Activated T-helper 2 cell treated with anti-CD3 and anti-CD28 coated beads, Interferon-gamma antibody, Interleukin-2, Interleukin-4, amounts not matched to agents 10 μg/mL and 5 μg/mL and 100 μg/mL, durations not matched to agents 14 hours and 24 hours and 36 hours (primary cell): Measurements from ENCODE around the gene TMOD1. TPM values are rescaled to one million over a fixed set of nuclear protein-coding genes. Genes with fewer than 3 reads are reported as not detected.
A peak's percentile ranks its signal among the peaks of the same experiment; 100 is the strongest.

Experiments used
- DNase-seq: peaks from one replicate; pipeline ENCODE4 v3.0.0; 2021; ENCODE audit warnings: low spot score
- H3K27ac Mint-ChIP-seq: one replicate; pipeline ENCODE4 v1.8.0; 2021; ENCODE audit warnings: mixed read lengths
- H3K27me3 Mint-ChIP-seq: one replicate; pipeline ENCODE4 v1.8.0; 2021; ENCODE audit warnings: low read depth, mixed read lengths
- H3K36me3 Mint-ChIP-seq: one replicate; pipeline ENCODE4 v1.8.0; 2021; ENCODE audit warnings: low read depth, mixed read lengths
- H3K4me1 Mint-ChIP-seq: one replicate; pipeline ENCODE4 v1.8.0; 2021; ENCODE audit warnings: low read depth, mixed read lengths
- H3K4me3 Mint-ChIP-seq: one replicate; pipeline ENCODE4 v1.8.0; 2021; ENCODE audit warnings: low read depth, mild to moderate bottlenecking, moderate library complexity, mixed read lengths
- H3K9me3 Mint-ChIP-seq: one replicate; pipeline ENCODE4 v1.8.0; 2021; ENCODE audit warnings: mixed read lengths
- intact Hi-C: fragments of 100-400 bp; cut with micrococcal nuclease; formaldehyde crosslinking; loops from one replicate; pipeline ENCODE4 v1.15.1; 2023
- total RNA-seq: library from RNA; stranded (reverse); gene quantifications from 2 replicates; pipeline ENCODE4 v1.2.3, GENCODE V29; 2022

The TMOD1 gene
- total RNA-seq, 1 donor from 2014 or later = 0.96 TPM

DNA sequence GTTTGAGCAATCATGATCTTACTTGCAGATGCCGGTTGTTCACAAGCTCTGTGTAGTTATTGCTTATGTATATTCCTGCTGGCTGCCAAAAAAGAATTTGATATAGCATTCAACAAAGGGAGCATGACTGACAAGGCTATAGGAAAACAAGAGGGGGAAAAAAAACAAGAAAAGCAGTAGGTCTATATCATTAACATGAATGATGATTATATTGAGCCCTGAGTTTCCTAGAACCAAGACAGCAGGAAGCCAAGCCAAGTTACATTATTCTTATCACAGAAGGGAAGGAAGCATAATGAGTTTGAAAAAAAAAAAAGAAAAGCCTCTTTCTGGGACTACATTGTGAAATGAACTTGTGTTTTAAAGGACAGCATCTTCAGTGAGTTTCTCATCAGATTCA lies 90.7 kb downstream of the TMOD1 start:
- Mint-ChIP-seq H3K27me3 (peaks cover 5% of the 10 kb centered on the region), H3K4me3 (no peak overlapping the region), H3K27ac (no peak overlapping the region), H3K9me3 (peaks cover 4% of the 10 kb centered on the region), H3K4me1 (no peaks in the 10 kb centered on the region), H3K36me3 (no peaks in the 10 kb centered on the region)
- DNase-seq = no peak
- intact Hi-C loops = loop anchor here (10.0 kb wide), 1 partner anchor 737 kb away; the partner anchor contains the start of gene ZNF782

DNA sequence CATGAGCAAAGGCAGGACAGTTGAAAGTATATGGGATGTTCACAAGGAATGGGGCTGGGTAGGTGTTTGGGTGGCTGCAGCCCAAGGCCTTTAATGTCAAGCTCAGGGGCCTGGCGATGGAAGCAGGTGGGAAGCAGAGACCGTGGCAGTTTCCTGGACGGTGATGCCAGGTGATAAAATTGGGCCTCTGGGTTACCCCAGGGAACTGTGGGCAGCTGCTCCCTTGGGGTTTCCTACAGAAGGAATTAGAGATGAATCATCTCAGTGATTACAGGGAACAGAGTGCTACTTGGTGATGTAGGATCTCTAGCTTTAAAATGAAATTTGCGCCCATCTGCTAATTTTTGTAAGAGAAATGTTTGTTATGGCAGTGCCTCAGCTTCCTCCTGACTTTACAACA lies 92.5 kb downstream of the TMOD1 start:
- H3K9me3 Mint-ChIP-seq = no peaks in the 10 kb centered on the region
- H3K4me1 Mint-ChIP-seq = peaks cover 3% of the 10 kb centered on the region
- H3K4me3 Mint-ChIP-seq = no peak overlapping the region
- peaks cover 5% of the 10 kb centered on the region for H3K27me3 Mint-ChIP-seq
- H3K36me3 Mint-ChIP-seq = no peaks in the 10 kb centered on the region
- intact Hi-C loops = loop anchor here (10.0 kb wide), 1 partner anchor 739 kb away; the partner anchor contains the start of gene ZNF782
- H3K27ac Mint-ChIP-seq = no peak overlapping the region
- no peak for DNase-seq

DNA sequence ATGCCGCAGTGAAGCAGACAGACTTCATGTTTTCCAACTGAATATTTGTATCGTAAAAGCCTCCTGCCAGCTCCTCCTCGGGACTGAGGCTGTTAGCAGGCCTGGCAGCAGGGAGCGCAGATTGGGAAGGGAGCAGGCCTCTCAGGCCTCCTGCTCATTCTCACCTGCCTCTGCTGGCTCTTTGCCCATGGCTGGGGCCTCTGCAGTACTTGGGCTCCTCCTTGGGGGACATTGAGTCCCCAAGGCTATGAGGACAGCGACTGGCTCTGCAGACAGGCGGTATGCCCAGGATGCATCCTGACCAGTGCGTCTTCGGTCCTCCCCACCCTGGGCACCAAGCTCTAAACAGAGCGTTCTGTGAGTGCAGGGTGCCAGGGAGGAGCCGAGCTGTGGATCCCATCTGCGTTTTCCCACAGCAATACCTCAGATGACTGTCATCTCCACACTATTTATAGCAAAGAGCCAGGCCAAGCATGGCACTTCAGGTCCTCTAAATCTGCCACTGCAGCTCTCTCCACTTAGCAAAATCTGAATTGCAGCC lies 93.0 kb downstream of the TMOD1 start:
- Mint-ChIP-seq H3K36me3 (no peaks in the 10 kb centered on the region), H3K4me1 (peaks cover 3% of the 10 kb centered on the region), H3K27me3 (peaks cover 5% of the 10 kb centered on the region), H3K9me3 (no peaks in the 10 kb centered on the region), H3K4me3 (no peak overlapping the region), H3K27ac (no peak overlapping the region)
- intact Hi-C loops = loop anchor here (10.0 kb wide), 1 partner anchor 740 kb away; the partner anchor contains the start of gene ZNF782
- no peak for DNase-seq

DNA sequence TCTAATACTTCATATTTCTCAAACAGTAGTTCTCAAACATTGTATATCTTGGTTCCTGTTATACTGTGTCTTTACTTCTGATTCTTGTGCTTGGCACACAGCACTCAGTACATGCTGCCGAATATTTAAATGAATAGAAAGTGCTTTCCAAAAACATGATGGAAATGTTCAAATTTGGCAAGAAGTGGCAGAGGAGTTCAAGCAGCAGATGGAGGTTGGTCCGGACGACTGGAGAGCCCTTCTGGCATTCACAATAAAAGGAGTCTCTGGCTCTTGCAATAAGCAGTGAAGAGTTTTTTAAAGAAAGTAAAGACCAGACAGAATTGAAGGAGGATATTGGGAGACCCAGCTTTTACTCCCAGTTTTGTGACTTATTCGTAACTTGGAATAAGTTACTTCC lies 95.4 kb downstream of the TMOD1 start:
- Mint-ChIP-seq H3K27ac (no peak overlapping the region), H3K9me3 (no peaks in the 10 kb centered on the region), H3K27me3 (peaks cover 3% of the 10 kb centered on the region), H3K4me3 (no peak overlapping the region), H3K4me1 (peaks cover 3% of the 10 kb centered on the region), H3K36me3 (peaks cover 18% of the 10 kb centered on the region)
- intact Hi-C loops = loop anchor here (10.0 kb wide), 1 partner anchor 742 kb away; the partner anchor contains the start of gene ZNF782
- no peak for DNase-seq

DNA sequence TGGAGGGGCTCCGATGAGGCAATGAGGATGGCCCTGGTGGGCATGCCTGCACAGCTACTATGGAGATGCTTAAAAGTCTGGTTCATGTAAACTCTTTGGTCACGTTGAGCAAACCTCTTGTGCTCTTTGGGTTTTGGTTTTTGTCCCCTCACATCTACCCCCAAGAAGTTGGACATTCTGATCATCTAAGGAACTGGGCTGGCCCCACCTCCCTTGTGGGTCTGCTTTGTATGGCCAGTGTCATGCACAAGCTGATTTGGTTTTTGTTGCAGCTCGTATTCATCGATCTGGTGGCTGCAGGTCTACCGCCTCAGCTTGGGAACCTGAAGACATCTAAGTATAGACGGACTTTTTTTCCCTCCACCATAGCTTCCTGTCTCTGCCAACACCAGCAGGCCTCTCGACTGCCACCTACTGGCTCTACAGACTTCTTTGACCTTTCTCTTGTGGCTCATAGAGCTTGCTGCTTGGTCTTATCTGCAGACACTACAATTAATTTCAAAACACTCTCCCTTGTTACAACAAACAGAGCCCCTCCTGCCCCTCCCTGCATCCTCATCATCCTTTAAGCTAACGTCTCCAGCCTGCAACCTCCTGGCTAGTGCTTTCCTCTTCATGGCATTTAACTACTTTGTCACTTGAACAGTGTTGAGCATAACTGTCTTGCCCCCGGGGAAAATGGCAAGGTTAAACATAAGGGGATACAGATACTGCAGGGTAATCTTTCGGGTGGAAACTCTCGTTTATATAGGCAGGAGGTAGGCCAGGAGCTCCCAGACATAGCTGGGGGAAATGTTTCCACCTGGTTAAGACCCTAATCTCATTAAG lies 97.2 kb downstream of the TMOD1 start:
- no peak overlapping the region for H3K4me3 Mint-ChIP-seq
- H3K27me3 Mint-ChIP-seq = peaks cover 3% of the 10 kb centered on the region
- H3K27ac Mint-ChIP-seq = no peak overlapping the region
- peaks cover 3% of the 10 kb centered on the region for H3K4me1 Mint-ChIP-seq
- H3K36me3 Mint-ChIP-seq = peaks cover 31% of the 10 kb centered on the region
- peak; percentile 64 for DNase-seq
- H3K9me3 Mint-ChIP-seq = no peaks in the 10 kb centered on the region
- intact Hi-C loops = loop anchor here (1.0 to 10.0 kb wide), 3 partner anchors 130 to 744 kb away; partner anchors contain the start of gene ZNF782

DNA sequence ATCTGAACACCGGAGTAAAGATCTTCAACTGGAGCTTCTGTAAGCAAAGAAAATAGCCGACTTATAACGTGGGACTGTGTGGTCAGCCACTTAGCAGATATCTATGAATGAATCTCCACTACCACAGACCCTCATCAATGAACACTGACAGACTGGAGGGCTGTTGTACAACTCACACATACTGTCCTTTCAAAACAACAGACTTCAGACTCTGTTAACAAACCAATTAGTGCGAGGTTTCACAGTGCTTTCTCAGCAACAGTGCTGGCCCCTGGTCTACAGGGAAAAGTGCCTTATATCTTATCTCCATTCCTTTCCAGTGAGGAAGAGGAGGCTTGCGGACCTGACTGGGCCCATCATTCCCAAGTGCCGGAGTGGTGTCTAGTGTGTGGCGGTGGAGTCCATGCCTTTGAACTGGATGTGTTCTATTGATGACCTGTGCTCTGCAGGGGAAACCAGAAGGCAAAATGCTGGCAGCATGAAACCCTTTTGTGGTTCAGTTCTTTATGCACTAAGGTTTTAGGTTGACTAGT lies 97.9 kb downstream of the TMOD1 start:
- Mint-ChIP-seq H3K4me1 (peaks cover 3% of the 10 kb centered on the region), H3K36me3 (peaks cover 31% of the 10 kb centered on the region), H3K27me3 (peaks cover 3% of the 10 kb centered on the region), H3K9me3 (no peaks in the 10 kb centered on the region), H3K4me3 (no peak overlapping the region), H3K27ac (no peak overlapping the region)
- intact Hi-C loops = loop anchor here (10.0 kb wide), 1 partner anchor 745 kb away; the partner anchor contains the start of gene ZNF782
- no peak for DNase-seq

DNA sequence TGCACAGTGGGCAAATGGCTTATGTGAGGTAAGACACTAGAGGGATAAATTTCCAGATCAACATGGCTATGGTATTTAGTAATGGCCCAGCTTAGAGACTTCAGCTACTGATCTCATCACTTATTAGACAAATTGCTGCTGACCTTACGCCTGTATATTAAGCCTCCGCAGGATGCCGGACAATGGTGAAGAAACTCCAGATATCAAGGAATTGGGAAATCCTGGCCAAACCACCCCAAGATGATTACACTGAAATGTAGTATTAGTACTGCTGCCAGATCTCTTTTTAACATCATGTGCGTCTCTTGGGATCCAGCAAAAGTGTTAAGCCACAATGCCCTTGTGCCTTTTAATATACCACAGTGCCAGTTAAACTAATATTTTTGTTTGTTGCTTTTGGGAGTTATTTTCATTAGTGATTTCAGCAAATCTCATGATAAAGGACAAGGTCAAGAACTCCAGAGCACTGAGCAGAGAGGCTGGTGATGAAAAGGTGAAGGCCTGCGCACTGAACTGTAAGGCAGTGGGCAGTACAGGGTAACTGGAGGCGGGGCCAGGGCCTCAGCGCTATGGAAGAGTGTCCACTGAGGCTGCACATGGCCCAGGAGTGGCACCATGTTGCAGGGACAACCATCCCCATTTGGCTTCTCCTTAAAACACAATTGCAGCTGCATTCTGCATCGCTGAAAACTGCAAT lies 99.2 kb downstream of the TMOD1 start:
- peaks cover 3% of the 10 kb centered on the region for H3K27me3 Mint-ChIP-seq
- peaks cover 3% of the 10 kb centered on the region for H3K4me1 Mint-ChIP-seq
- no peaks in the 10 kb centered on the region for H3K9me3 Mint-ChIP-seq
- H3K4me3 Mint-ChIP-seq = no peak overlapping the region
- no peak for DNase-seq
- H3K27ac Mint-ChIP-seq = no peak overlapping the region
- H3K36me3 Mint-ChIP-seq = peaks cover 35% of the 10 kb centered on the region
- intact Hi-C loops = no loop called here

DNA sequence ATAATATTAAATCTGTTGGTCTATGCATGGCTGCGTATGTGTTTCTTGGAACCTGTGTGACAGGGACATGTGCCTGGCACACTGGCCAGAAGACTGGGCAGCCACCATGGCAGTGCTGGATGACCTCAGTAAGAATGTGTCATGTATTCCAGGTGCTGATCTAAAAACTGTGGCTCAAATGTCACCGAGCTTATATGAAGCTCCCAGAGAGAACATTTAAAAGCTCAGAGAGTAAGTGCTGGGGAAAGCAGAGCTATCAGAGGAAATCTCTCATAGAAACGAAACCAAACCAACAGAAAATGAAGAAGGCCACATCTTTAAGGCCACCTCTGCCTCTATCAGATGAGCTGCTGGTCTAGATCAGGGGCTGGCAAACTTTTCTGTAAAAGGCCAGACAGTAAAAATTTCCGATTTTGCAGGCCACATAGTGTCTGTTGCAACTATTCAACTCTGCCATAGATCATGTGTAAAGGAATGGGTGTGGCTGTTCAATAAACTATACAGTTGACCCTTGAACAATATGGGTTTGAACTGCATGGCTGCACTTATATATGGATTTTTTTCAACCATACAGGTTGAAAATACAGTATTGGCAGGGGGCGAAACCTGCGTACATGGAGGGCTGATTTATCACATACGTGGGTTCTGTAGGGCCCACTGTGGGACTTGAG lies 99.9 kb downstream of the TMOD1 start:
- Mint-ChIP-seq H3K4me3 (no peak overlapping the region), H3K4me1 (peaks cover 3% of the 10 kb centered on the region), H3K27me3 (peaks cover 3% of the 10 kb centered on the region), H3K36me3 (peaks cover 41% of the 10 kb centered on the region), H3K27ac (no peak overlapping the region), H3K9me3 (no peaks in the 10 kb centered on the region)
- intact Hi-C loops = no loop called here
- no peak for DNase-seq

DNA sequence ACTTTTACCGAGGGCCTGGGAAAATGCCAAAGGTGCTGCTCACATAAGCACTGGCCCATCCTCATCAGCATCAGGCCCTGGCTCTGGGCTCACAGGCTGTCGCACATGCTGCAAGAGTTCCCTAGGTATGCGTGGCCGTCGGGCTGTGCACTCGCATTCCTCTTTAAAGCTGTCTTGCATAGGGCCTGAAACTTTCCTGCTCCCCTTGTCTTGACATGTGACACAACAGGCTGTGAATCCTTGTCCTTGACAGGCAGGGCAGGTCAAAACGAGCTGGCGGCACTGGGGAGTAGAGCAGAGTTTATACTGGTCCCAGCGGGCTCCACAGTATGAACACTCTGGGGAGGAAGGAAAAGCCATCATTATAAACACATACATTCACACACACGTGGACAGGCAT lies 101.0 kb downstream of the TMOD1 start:
- intact Hi-C loops = no loop called here
- DNase-seq = no peak
- H3K4me3 Mint-ChIP-seq = no peak overlapping the region
- no peaks in the 10 kb centered on the region for H3K9me3 Mint-ChIP-seq
- no peaks in the 10 kb centered on the region for H3K27me3 Mint-ChIP-seq
- no peak overlapping the region for H3K27ac Mint-ChIP-seq
- peaks cover 44% of the 10 kb centered on the region for H3K36me3 Mint-ChIP-seq
- peaks cover 3% of the 10 kb centered on the region for H3K4me1 Mint-ChIP-seq

DNA sequence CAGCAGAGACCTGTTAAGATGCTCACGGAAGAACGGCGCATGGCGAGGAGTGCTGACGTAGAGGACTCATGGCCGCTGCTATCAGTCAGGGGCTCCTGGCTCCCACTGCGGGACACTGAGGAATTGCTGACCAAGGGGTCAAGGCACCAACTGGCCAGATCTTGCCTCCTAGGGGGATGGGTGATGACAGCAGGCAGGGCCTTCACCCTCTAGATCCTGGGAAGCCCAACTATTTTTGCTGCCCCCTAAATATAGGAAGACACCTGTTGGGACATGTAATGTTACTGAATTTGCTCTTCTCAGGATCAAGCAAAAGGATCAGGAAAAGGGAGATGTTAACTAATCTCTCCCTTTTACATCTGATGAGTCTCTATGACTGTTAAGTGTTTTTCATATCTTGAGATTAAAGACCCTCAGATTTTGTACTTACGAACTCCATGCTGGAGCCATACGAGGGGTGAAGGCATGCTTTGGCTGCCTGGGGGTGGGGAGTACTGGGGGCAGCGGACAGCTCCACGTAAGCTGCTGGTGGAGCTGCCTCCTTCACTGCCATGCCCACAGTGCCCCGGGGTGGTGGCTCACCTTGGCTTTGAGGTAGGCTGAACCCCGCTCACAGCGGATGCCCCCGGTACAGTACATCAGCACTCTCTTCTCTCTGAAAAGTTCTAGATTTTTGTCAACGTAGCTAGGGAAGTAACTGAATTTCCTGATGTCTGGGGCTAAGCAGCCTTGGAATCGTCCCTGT lies 103.6 kb downstream of the TMOD1 start:
- Mint-ChIP-seq H3K4me3 (no peak overlapping the region), H3K9me3 (no peaks in the 10 kb centered on the region), H3K27ac (no peak overlapping the region), H3K4me1 (no peaks in the 10 kb centered on the region), H3K36me3 (peaks cover 50% of the 10 kb centered on the region), H3K27me3 (no peaks in the 10 kb centered on the region)
- intact Hi-C loops = no loop called here
- no peak for DNase-seq

DNA sequence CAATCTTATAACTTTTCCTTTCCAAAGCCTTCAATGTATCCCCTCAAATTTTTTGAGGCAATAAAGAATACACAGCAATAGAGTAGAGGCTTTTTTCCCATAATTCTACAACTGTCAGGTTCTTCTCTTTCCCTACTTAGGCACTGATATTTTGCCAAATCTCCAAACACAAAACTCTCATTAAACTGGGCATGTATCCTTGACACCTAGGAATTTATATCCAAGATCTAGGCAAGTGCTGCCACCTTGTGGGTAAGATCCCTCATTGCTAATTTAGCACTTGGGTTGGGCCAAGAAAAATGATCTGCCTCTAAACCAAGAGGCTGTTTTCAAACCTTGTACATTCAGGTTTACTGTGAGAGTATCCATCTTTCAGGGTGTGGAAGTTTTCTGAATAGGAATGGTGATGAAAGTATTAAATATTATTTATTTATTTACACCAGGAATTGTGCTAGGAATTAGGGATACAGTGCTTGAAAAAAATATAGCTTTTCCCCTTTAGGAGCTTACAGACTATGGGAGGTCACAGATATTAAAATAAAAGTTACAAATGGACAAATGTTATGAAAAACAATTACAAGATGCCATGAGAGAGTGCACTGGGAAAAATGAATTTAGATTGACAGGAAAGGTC lies 114.1 kb downstream of the TMOD1 start:
- Mint-ChIP-seq H3K27ac (no peak overlapping the region), H3K4me3 (no peak overlapping the region), H3K27me3 (no peaks in the 10 kb centered on the region), H3K9me3 (no peaks in the 10 kb centered on the region), H3K4me1 (peaks cover 17% of the 10 kb centered on the region), H3K36me3 (peaks cover 31% of the 10 kb centered on the region)
- DNase-seq = peak; percentile 29
- intact Hi-C loops = loop anchor here (1.0 to 5.0 kb wide), 3 partner anchors 148 to 218 kb away; no protein-coding TSS in a partner anchor
